K562 (cell line): ENCODE results near the gene TEAD3. TPM values are rescaled to one million over a fixed set of nuclear protein-coding genes. Genes with fewer than 3 reads are reported as not detected.
A peak's percentile ranks its signal among the peaks of the same experiment; 100 is the strongest.

ENCODE experiments used
- AFF4 ChIP-seq: sonication (generic); formaldehyde crosslinking; IDR thresholded peaks from 2 replicates; pipeline ENCODE4 v1.8.0; 2023; ENCODE audit warnings: mild to moderate bottlenecking, missing genetic modification reagents
- CGGBP1 ChIP-seq: fragments of 250-450 bp; sonication (Bioruptor Pico); IDR thresholded peaks from 2 replicates; pipeline ENCODE4 v1.9.0; 2021; ENCODE audit warnings: mild to moderate bottlenecking
- CHCHD3 ChIP-seq: fragments of 250-450 bp; sonication (Bioruptor Pico); IDR thresholded peaks from 2 replicates; pipeline ENCODE4 v2.1.2; 2022; ENCODE audit warnings: mild to moderate bottlenecking
- ELF2 ChIP-seq: fragments of 250-450 bp; sonication (Bioruptor Pico); IDR thresholded peaks from 2 replicates; pipeline ENCODE4 v1.5.0; 2021; ENCODE audit warnings: mild to moderate bottlenecking
- LCOR ChIP-seq: sonication (generic); formaldehyde crosslinking; IDR thresholded peaks from 2 replicates; pipeline ENCODE4 v1.8.0; 2022; ENCODE audit warnings: mild to moderate bottlenecking, missing genetic modification reagents
- MNT ChIP-seq, 2 experiments: fragments of 450-650 bp; conservative IDR thresholded peaks; 2 replicates each; pipeline ENCODE4 v1.6.1; 2017; ENCODE audit warnings: mild to moderate bottlenecking in 2 of 2, moderate library complexity in 2 of 2
- NFYB ChIP-seq: IDR thresholded peaks from 2 replicates; pipeline ENCODE4 v1.6.1; 2011; ENCODE audit warnings: mild to moderate bottlenecking, moderate library complexity; ENCODE audit not compliant: insufficient read length; ENCODE audit errors: extremely low read depth
- PHF20 ChIP-seq: fragments of 450-650 bp; IDR thresholded peaks from 2 replicates; pipeline ENCODE4 v1.6.1; 2018; ENCODE audit not compliant: partially characterized antibody
- RBFOX2 ChIP-seq: fragments of 200-400 bp; formaldehyde crosslinking; IDR thresholded peaks from 2 replicates; pipeline ENCODE4 v1.6.1; 2017; ENCODE audit warnings: low read depth, mild to moderate bottlenecking, low read length, moderate library complexity
- ZC3H11A ChIP-seq: IDR thresholded peaks from 2 replicates; pipeline ENCODE4 v1.6.1; 2012; ENCODE audit warnings: low read depth, low read length, improper control_type of control experiment
- ZNF407 ChIP-seq: fragments of 450-650 bp; IDR thresholded peaks from 2 replicates; pipeline ENCODE4 v1.6.1; 2016; ENCODE audit warnings: low read depth
- ZNF780A ChIP-seq: fragments of 250-450 bp; sonication (Bioruptor Pico); IDR thresholded peaks from 2 replicates; pipeline ENCODE4 v1.5.0; 2021; ENCODE audit warnings: mild to moderate bottlenecking
- ZSCAN32 ChIP-seq: fragments of 450-650 bp; formaldehyde crosslinking; IDR thresholded peaks from 2 replicates; pipeline ENCODE4 v1.4.0; 2020; ENCODE audit warnings: mild to moderate bottlenecking, moderate library complexity
- polyA plus RNA-seq, 8 experiments: library from polyadenylated mRNA; depleted of rRNA in 4 of 8; stranded (reverse) in 5 of 8; unstranded in 3 of 8; fragments of >200 nt; fragmentation: Nextera tagmentation in 2 of 8; fragmentation: Illumina TruSeq in 1 of 8; extraction: Ambion mirVana in 2 of 8; extraction: Trizol in 1 of 8; gene quantifications; 2 replicates each; pipeline versions ENCODE4 v1.2.1 to v1.2.3, GENCODE V29; 2011 to 2014; ENCODE audit warnings: inconsistent platforms in 1 of 8, missing spikeins in 1 of 8
- total RNA-seq, 7 experiments: library from RNA; depleted of rRNA in 6 of 7; stranded (reverse); fragments of >200 nt in 6 of 7; fragmentation: Illumina TruSeq in 2 of 7; extraction: Trizol in 2 of 7; gene quantifications; 2 replicates each; pipeline versions ENCODE4 v1.2.1 to v1.2.3, GENCODE V29; 2011 to 2021; ENCODE audit warnings: low replicate concordance in 1 of 7

TEAD3 gene
- total and polyA plus RNA-seq, 9 of the 15 experiments (the other 6 are each of a cell fraction or from before 2014, with no cell fraction given), result 0.63 to 13.2 (median 3.3) TPM

GRCh38 chr6:35468980-35469750, 27.7 kb downstream of the TEAD3 start (continued):
- TF ChIP-seq MNT (conservative IDR thresholded peaks at IDR 0.05), result no peak
- no peak for TF ChIP-seq NFYB
- TF ChIP-seq PHF20, result no peak
- no peak for TF ChIP-seq ZSCAN32
- TF ChIP-seq CHCHD3 (CRISPR knock-in tag), result no peak
- TF ChIP-seq ZC3H11A, result no peak
- 0 out of 2 replicates have a peak, but pooled peaks have one; percentile 7 for TF ChIP-seq AFF4
- TF ChIP-seq LCOR (CRISPR knock-in tag), result peak; percentile 55; the same call in 1 of the 2 replicates
- no peak for TF ChIP-seq ELF2 (CRISPR knock-in tag)
- TF ChIP-seq ZNF780A, result no peak
- no peak for TF ChIP-seq ZNF407
- peak; percentile 58 for TF ChIP-seq RBFOX2
- no peak for TF ChIP-seq CGGBP1 (CRISPR knock-in tag)
